Measurements from ENCODE around the gene C19orf25.

The C19orf25 gene

DNA sequence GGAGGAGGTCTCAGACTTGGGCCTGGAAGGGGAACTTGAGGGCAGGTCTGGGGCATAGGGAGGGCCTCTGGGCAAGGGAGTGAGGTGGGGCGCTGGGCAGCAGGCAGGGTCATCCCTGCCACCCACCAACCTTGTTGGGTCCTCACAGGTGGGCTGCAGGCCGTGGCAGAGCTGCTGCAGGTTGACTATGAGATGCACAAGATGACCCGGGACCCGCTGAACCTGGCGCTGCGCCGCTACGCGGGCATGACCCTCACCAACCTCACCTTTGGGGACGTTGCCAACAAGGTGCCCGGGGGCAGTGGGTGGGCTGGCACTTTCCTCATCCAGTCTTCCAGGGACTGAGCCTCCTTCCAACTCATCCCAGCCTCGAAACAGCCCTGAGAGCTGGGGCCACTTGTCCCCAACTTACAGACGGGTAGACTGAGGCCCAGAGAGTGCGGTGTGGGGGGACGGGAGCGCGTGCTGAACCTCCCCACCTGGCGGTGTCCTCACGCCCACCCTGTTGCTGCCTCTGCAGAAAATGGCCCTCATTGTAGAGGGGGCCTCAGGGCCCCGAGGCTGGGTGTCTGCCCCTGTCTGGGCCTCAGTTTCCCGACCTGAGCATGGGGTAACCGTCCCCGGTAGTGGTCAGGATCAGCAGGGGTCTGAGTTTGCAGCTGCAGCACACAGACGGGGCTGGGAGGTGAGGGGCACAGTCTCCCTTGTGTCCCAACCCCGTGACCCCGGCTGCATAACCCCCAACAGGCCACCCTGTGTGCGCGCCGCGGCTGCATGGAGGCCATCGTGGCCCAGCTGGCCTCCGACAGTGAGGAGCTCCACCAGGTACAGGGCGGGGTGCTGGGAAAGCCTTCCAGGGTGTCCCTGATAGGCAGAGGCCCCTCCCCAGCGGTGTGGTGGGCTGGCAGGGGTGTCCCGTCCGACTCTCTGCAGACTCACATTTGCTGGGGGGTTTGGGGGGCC lies 18.7 kb downstream of the C19orf25 start:
- DNase-seq: no peak

DNA sequence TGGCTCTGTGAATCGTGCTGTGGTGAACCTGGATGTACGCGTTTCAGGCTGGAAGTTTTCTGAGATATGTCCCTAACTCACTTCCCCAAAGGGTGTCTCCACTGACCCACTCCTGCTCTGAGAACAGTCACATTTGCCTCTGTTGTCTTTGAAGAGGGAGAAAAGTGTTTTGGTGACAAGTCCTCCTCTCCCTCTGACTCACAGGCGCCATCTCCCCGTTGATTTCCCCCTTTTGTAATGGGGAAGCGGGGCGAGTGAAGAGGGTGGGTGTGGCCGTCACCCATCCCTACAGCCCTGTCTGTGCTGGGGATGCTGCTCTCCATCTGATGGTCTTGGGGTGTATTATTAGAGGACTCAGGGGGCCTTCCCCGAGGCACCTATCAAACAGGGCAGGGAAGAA lies 19.5 kb downstream of the C19orf25 start:
- no peak for DNase-seq

DNA sequence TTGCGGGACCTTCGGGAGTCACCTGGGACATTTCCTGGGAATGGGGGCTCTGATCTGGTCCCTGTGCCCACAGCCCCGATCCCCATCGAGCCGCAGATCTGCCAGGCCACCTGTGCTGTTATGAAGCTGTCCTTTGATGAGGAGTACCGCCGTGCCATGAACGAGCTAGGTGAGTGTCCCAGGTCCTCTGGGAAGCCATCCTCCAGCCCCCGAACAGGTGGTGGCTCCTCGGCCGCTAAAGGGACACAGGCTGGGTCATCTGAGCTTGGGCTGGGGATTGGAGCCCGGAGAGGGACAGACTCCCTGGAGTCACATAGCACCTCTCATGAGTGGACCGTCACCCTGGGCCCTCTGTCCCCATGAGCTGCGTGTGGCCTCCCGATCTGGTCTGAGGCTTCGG lies 21.1 kb downstream of the C19orf25 start:
- no peak for DNase-seq

DNA sequence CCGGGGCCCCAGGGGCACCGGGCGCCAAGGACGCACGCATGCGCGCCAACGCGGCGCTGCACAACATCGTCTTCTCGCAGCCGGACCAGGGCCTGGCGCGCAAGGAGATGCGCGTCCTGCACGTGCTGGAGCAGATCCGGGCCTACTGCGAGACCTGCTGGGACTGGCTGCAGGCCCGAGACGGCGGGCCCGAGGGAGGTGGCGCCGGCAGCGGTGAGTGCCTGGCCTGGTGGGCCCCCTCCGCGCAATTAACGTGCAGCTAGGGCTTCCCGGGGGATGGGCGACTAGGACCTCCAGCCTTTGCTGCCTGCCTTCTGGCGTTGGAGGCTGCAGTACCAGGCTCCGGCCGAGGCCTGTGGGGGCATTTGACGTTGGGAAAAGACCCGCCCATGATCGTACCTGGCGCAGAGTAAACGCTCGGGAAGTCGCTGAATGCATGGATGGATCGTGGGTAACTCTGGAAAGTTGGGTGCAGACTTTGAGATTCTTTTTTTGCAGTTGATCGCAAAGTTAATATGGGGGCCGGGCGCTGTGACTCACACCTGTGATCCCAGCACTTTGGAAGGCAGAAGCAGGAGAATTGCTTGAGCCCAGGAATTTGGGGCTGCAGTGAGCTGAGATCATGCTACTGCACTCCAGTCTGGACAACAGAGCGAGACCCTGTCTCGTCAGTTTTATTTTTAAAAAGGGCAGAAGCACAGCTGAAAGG lies 21.8 kb downstream of the C19orf25 start:
- no peak for DNase-seq

DNA sequence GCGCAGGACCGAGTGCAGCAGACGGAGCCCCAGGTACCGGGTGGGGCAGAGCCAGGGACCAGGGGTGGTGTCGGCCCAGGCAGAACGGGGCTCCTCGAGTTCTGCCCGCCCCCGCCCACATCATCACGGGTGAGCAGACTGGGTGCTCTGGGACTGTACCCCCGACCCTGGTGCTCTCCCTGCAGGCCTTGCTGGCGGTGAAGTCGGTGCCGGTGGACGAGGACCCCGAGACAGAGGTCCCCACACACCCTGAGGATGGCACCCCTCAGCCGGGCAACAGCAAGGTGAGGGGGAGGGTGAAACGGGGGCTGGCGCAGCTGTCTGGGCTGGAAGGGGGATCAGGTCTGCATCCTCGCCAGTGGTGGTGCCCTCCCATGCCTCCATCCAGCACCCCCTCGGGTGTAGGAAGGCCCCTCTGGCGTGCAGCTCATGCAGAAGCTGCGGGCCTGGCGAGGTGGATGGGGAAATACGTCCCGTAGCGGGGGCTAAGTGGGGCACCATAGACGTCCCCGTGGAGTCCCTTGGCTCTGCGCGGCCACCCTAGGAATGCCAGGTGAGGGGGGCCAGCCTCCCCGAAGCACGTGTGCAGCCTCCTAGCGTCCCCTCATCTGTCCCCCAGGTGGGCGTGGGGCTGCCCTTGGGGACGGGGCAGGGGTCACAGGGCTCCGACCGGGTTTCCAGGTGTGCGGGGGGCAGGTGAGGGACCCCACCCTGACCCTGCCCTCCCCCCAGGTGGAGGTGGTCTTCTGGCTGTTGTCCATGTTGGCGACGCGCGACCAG lies 22.7 kb downstream of the C19orf25 start:
- no peak for DNase-seq

DNA sequence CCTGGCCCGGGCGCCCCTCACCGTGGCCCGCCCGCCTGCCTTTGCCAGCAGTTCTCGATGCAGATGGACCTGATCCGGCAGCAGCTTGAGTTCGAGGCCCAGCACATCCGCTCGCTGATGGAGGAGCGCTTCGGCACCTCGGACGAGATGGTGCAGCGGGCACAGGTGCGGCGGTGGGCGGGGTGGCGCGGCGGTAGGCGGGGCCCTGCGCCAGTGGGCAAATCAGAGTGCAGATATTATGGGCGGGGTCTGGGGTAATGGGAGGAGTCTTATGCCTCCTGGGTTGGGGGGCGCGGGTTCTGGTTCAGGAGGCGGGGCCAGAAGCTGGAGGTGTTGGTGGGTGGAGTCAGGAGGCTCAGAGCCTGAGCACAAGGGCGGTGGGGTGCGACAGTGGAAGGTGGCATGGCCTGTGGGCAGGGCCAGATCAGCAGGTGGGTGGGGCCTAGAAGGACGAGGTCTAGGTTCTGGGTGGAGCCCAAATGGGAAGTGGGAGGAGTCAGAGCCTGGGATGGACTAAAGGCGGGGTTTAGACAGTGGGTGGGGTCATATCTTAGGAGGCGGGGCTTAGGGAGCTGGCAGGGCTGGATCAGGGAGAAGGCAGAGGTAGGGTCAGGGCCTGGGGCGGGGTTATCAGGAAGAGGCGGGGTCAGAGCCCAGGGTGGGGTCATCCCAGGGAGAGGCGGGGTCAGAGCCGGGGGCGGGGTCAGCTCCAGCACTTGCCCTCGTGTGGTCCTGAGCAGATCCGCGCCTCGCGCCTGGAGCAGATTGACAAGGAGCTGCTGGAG lies 23.5 kb downstream of the C19orf25 start:
- no peak for DNase-seq

DNA sequence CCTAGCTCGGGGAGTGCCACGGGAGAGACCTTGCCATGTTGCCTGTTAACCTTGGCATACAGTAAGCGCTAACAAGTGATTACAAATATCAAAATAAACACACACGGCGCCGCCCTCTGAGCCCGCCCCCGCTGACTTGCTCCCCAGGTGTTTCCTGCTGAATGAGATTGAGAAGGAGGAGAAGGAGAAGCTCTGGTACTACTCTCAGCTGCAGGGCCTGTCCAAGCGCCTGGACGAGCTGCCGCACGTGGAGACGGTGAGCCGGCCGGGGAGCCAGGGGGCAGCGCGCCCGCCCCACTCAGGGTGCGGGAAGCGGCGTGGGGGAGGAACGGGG lies 24.0 kb downstream of the C19orf25 start:
- DNase-seq: no peak

DNA sequence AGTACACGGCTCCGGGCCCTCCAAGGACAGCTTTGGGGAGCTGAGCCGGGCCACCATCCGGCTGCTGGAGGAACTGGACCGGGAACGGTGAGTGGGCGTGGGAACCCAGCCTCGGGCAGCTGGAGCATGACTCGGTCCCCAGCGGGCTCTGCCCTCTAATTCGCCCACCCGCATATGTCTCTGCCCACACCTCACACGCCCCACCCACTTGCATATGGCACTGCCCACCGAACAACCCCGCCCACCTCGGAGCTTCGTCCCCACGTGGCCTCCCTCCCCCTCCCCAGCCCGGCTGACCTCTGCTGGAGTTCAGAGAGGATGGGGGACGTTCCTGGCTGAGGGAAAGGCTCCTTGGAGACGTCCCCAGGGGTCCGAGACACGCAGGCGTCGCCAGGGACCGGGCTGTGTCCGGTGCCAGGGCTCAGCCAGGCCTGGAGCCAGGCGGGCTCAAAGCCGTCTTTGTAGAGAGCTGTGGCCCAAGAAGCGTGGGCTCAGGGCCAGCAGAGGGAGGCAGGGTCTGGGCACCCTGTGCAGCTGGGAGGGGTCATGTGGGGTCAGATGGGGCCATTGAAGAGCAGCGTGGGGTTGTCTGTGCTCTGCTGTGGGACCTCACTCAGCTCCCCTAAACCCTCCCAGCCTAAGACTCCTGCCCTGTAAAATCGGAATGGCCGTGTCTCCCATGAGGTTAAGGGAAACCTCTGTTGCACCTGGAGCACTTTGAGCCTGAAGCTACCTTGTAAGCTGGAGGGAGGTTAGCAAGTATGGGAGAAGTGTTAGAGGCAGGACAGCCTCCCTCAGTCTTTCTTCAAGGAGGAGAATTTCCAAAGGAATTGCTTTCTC lies 25.3 kb downstream of the C19orf25 start:
- no peak for DNase-seq

DNA sequence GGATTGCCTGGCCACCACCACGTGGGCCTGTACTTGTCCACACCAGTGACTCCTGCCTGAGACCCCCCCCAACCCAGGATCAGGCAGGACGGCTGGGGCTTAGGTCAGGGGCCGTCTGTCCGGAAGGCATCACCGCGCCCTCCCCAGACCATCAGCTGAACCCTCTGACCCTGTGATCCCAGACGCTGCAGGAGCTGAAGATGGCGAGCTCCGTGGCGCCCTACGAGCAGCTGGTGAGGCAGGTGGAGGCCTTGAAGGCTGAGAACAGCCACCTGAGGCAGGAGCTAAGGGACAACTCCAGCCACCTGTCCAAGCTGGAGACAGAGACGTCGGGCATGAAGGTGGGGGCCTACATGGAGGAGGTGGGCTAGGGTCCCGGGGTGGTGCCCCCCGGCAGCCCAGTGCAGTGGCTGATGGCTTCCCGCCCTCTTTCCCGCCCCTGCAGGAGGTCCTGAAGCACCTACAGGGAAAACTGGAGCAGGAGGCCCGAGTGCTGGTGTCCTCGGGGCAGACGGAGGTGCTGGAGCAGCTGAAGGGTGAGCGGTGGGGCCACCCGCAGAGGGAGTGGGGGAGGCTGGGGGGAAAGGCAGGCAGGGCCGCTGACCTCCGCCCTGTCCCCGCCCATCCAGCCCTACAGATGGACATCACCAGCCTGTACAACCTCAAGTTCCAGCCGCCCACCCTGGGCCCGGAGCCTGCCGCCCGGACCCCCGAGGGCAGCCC lies 26.1 kb downstream of the C19orf25 start:
- DNase-seq: no peak

DNA sequence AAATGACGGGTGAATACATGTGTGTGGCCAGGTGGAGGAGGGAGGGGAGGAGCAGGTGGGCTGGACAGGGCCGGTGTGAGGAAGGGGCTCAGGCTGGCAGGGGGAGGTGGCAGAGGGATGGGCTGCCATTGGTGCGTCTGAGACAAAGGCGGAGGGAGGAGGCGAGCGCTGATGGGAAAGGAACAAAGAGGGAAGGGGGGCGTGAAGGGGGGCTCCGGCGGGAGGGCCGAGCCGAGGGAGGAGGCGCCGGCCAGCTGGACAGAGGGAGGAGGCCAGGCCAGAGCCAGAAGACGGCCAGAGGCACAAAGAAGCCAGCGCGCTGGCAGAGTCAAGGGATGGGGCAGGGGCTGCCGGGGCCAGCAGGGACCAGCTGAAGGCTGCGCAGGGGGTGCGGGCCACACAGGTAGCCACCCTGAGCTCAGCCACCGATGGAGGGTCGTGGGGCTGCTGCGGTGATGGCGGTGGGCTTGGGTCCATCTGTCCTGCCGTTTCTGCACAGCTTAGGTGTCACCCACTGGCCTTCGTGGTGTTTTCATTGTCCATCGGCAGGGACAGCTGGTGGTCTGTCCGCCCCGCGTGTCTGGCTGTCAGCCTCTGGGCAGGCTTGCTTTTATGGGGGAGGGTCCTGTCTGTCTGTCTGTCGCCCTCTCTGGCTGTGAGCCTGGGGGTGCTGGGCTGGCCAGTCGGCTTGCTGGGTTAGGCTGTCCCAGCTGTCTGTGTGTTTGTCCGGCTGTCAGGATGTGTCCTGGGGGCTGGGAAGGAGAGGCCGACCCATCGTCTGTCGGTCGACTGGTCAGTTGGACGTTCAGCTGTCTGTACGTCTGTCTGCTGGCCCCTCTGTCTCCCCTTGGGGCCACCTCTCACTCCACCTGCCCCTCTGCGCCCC lies 26.9 kb downstream of the C19orf25 start:
- DNase-seq: no peak

DNA sequence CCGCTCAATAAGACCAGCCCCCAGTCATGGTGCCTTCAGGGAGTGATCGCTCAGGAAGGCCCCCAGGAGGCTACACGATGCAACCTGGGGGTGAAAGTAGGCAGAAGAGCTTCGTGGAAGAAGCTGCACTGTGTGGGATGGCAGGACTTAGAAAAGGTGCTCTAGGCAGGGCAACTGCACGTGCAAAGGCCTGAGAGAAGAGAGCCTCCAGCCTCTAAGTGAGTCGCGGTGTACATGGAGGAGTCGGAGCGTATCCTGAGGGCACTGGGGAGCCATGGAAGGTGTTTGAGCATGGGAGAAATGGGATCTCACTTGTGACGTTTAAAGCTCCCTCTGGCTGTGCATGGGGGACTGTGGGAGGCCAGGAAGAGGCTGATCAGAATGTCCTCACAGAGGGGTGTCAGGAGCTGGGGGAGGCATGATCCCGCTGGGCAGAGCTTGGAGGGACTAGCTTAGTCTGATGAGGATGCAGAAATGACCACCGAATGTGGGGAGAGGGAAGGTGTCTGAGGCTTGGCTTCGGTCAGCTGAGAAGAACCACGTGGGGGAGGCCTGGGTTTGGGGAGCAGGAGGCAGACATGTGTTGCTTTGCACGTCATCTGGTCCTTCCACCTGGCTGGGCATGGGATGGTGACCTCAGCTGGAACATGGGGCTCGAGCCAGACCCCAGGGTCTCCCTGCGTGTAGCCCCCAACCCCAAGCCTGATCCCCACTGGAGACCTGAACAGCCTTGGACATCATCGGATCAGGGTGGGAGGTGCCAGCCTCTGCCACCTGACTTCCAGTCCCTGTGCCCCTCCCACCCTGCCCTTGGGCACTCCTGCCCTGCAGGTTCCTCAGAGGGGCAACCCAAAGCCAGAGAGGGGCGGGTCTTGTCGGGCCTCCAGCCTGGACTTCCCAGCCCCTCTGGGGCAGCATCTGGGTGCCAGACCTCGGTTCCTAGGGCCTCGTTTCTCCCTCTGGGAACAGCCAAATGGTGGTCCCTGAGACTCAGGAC lies 28.0 kb downstream of the C19orf25 start:
- no peak for DNase-seq

DNA sequence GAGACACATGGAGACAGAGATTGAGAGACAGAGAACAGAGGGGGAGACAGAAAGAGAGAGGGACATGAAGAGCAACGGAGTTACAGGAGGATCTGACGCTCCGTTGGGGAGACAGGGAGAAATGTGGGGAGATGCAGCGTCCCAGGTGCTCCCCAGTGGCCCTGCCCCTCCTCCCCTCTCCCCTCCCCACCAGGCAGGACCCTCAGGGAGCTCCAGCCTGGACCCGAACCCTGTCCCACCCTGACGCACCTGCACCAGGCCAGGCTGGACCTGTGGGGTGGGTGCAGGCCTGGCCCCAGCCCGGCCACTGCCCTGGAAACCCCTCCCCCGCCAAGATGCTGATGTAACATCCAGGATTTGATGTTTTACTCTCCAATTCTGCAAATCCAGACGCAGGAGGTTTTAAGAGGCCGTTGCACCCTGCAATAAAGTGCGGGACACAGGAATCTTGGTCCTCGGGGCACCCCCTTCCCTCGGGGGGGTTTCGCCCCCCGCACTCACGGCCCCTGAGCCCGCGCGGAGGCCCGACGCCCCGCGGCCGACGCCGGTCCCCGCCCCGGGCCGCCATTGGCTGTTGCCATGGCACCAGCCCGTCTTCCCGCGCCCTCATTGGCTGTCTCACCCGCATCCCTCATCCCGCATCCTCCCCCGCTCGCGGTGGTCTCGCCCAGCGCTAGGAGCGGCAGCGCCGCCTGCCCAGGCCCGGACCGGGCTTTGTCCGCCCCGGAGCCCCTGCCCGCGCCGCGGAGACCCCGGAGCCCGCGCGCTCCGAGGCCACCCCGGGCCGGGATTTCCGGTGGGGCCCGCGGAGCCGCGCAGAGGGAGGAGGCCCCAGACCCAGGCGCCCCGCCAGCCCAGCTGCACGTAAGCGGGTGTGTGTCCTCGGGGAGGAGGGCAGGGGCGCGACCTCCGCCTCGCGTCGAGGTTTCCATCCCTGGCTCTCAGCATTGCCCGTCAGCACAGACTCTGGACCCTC lies 29.3 kb downstream of the C19orf25 start, which contains the start of gene APC2:
Gene APC2 (plus strand): TSS at position 655 of the 976 bp plus-strand sequence. CDS start 2,881 bp downstream, outside the sequence.
- DNase-seq: no peak

DNA sequence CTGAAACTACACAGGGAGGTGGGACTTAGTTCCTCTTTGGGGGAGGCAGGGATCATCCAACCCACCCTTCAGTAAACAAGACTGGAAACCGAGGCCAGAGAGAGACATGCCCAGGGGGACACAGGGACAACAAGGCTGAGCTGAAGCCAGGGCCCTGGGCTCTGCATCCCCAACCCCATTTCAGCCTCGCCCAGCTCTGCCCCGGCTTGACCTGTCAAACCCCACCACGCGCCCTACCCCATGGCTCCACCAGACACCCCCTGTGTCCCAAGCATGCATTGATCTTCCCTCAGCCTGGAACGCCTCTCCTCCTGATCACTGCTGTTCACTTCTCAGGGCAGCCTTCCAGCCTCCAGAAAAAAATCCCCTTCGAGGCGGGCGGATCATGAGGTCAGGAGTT lies 31.1 kb downstream of the C19orf25 start:
- no peak for DNase-seq

DNA sequence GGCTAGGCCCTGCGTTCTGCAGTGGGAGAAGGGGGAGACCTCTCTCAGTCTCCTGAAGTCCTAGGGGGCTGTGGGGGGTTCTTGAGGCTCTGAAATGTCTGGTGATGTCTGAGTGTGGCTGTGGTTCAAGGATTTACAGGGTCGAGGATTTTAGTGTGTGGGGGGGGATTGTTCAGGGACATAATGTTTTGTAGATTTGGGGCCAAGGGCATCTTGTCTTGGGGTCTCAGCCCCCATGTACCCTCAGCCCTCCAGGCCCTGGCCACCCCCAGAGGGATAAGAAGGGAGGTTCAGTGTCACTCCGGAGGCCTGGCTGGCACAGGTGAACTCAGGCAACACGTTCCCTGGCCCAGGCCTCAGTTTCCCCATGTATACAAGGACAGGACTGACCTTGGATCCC lies 31.5 kb downstream of the C19orf25 start:
- no peak for DNase-seq

DNA sequence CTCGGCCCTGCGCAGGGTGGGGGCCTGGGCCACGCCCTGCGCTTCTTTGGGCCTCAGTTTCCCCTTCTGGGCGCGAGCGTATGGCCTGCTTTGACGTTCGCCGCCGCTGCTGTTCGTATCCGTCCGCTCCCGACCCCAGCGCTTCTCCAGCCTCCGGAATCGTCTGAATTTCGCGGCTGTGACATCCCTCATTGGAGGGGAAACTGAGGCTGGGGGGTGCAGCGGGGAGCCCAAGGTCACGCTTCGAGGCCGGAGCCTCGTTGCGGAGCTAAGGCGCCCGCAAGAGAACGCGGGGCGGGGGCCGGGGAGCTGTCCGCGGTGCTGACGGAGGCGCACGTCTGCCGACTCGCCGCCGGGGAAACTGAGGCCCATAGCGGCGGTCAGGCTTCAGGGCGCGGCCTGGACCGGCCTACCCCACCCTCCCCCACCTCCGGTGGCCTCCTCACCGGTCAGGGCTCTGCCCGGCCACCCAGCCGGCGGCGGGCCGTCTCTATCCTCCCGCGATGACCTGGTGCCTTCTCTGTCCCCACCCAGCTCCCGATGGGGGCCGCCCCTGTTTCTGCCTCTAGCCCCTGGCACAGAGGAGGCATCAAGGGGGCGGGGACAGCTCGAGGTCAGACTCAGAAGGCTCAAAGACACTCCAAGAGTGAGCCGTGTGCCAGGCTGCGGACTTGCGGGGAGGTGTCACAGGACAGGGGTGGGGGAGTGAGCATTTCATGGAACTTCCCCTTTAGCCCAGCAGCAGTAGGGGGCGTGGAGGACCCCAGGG lies 32.1 kb downstream of the C19orf25 start:
- DNase-seq: no peak

Measured in GOT3 (cell line).